GM23338 (cell line): ENCODE data around the gene LRRC38.

Source experiments
- CREB1 ChIP-seq: fragments of 250-450 bp; sonication (Bioruptor Pico); IDR thresholded peaks from 2 replicates; pipeline ENCODE4 v1.5.0; 2020; ENCODE audit warnings: low read depth, mild to moderate bottlenecking, moderate library complexity
- CTCF ChIP-seq, 2 experiments: fragments of 200-600 bp in 1 of 2; sonication (generic) in 1 of 2; conservative IDR thresholded peaks; 2 replicates each; pipeline versions ENCODE4 v1.5.1 to v1.6.1; 2016 to 2017; ENCODE audit warnings: antibody characterized with exemption in 2 of 2, low read depth in 2 of 2, mild to moderate bottlenecking in 2 of 2, moderate library complexity in 1 of 2
- ETS1 ChIP-seq: IDR thresholded peaks from 2 replicates; pipeline ENCODE4 v1.6.1; 2016; ENCODE audit warnings: antibody characterized with exemption
- EZH2 ChIP-seq: fragments of 200-600 bp; sonication (generic); IDR thresholded peaks from one replicate; pipeline ENCODE4 v1.8.0; 2017; ENCODE audit warnings: antibody characterized with exemption, mild to moderate bottlenecking, low read depth; ENCODE audit not compliant: unreplicated experiment
- EZH2phosphoT487 ChIP-seq: fragments of 200-600 bp; sonication (generic); IDR thresholded peaks from one replicate; pipeline ENCODE4 v1.8.1; 2018; ENCODE audit warnings: antibody characterized with exemption; ENCODE audit not compliant: unreplicated experiment
- JUNB ChIP-seq: IDR thresholded peaks from one replicate; pipeline ENCODE4 v1.6.1; 2016; ENCODE audit warnings: antibody characterized with exemption; ENCODE audit not compliant: unreplicated experiment
- NANOG ChIP-seq: IDR thresholded peaks from 2 replicates; pipeline ENCODE4 v1.6.1; 2016; ENCODE audit warnings: antibody characterized with exemption, borderline replicate concordance
- POLR2AphosphoS5 ChIP-seq: IDR thresholded peaks from 2 replicates; pipeline ENCODE4 v1.6.1; 2016; ENCODE audit warnings: antibody characterized with exemption, low read depth
- REST ChIP-seq: IDR thresholded peaks from one replicate; pipeline ENCODE4 v1.6.1; 2018; ENCODE audit warnings: antibody characterized with exemption; ENCODE audit not compliant: unreplicated experiment
- STAT1 ChIP-seq: IDR thresholded peaks from one replicate; pipeline ENCODE4 v1.6.1; 2016; ENCODE audit warnings: antibody characterized with exemption; ENCODE audit not compliant: unreplicated experiment
- ZNF114 ChIP-seq: fragments of 250-450 bp; sonication (Bioruptor Pico); IDR thresholded peaks from 2 replicates; pipeline ENCODE4 v1.5.0; 2020; ENCODE audit warnings: mild to moderate bottlenecking, moderate library complexity
- ZNF331 ChIP-seq: fragments of 250-450 bp; sonication (Bioruptor Pico); IDR thresholded peaks from 2 replicates; pipeline ENCODE4 v1.5.0; 2020; ENCODE audit warnings: low read depth, mild to moderate bottlenecking, moderate library complexity

- TF ChIP-seq CTCF (conservative IDR thresholded peaks at IDR 0.05; ENCODE audit: low read depth in 2 of 2) (no peak), EZH2 (no peak), REST (no peak), EZH2phosphoT487 (no peak), JUNB (no peak), NANOG (no peak), CREB1 (CRISPR knock-in tag) (no peak), POLR2AphosphoS5 (no peak), STAT1 (no peak), ETS1 (no peak), ZNF331 (no peak), ZNF114 (CRISPR knock-in tag) (no peak)
Measured at GRCh38 chr1:13554798-13555197, 41.0 kb upstream of the LRRC38 start.
